Body of pancreas (tissue), 4 donors: ENCODE results near the gene RNPEP. TPM values are rescaled to one million over a fixed set of nuclear protein-coding genes. Genes with fewer than 3 reads are reported as not detected.
"Not testable (repeated sequence)": the region's sequence is repeated elsewhere in the genome, so short reads cannot be mapped to it uniquely, and the experiment has no call there.

Experiments used
- ATAC-seq: fragments of 150-250 bp; one replicate; pipeline ENCODE4 v1.9.1; 2016
- DNase-seq, 4 donors: peaks; one replicate each; pipeline ENCODE4 v3.0.0-alpha.2; 2019
- H3K27ac ChIP-seq, 4 donors: fragments of 200-600 bp; sonication (generic); 1 replicate in 3 of 4; 2 replicates in 1 of 4; pipeline versions ENCODE4 v1.5.1 to v1.6.1; 2016 to 2019; ENCODE audit warnings: mild to moderate bottlenecking in 1 of 4, mixed read lengths in 1 of 4, moderate library complexity in 1 of 4
- H3K27me3 ChIP-seq, 2 donors: fragments of 200-600 bp; sonication (generic); one replicate each; pipeline ENCODE4 v1.6.0; 2016; ENCODE audit warnings: mild to moderate bottlenecking in 1 of 2
- H3K36me3 ChIP-seq, 2 donors: fragments of 200-600 bp; sonication (generic); replicated peaks in 1 of 2; 2 replicates each; pipeline ENCODE4 v1.5.1; 2016; ENCODE audit warnings: low read depth in 2 of 2; ENCODE audit not compliant: insufficient read depth in 1 of 2
- H3K4me1 ChIP-seq: fragments of 200-600 bp; sonication (generic); one replicate; pipeline ENCODE4 v1.6.0; 2016
- H3K4me3 ChIP-seq, 2 donors: fragments of 200-600 bp; sonication (generic); 1 replicate in 1 of 2; 2 replicates in 1 of 2; pipeline ENCODE4 v1.5.1; 2016 to 2019
- H3K9me3 ChIP-seq, 3 donors: fragments of 200-600 bp; sonication (generic); 1 replicate in 2 of 3; 2 replicates in 1 of 3; pipeline ENCODE4 v1.5.1; 2016
- CTCF ChIP-seq, 7 experiments: fragments of 450-650 bp in 4 of 7; fragments of 200-600 bp in 3 of 7; sonication (generic) in 3 of 7; IDR thresholded peaks; one replicate each; pipeline ENCODE4 v1.5.1; 2016 to 2019; ENCODE audit warnings: antibody characterized with exemption in 7 of 7
- POLR2A ChIP-seq, 3 donors: fragments of 450-650 bp; IDR thresholded peaks; one replicate each; pipeline ENCODE4 v1.6.1; 2016; ENCODE audit warnings: antibody characterized with exemption in 3 of 3, mild to moderate bottlenecking in 2 of 3
- WGBS, 2 donors: methylation state at CpG; one replicate each; pipeline ENCODE4 v1.1.5; 2017; 5-methylcytosine and 5-hydroxymethylcytosine counted together
- intact Hi-C: fragments of 100-400 bp; cut with DNase I; formaldehyde crosslinking; loops from one replicate; pipeline ENCODE4 v1.15.1; 2023
- microRNA-seq, 2 donors: library from miRNA; unstranded; fragments of <30 nt; microRNA quantifications; one replicate each; pipeline ENCODE4, GENCODE V29; 2016; ENCODE audit warnings: borderline number of aligned reads in 2 of 2, borderline replicate concordance in 2 of 2
- small RNA-seq: library from RNA; depleted of rRNA; stranded (forward); fragments of <200 nt; gene quantifications from one replicate; pipeline ENCODE3, GENCODE V24; 2016
- total RNA-seq, 2 donors: library from RNA; depleted of rRNA; stranded (reverse); fragments of >200 nt; gene quantifications; one replicate each; pipeline ENCODE4 v1.1.0, GENCODE V29; 2016

RNPEP gene
- total RNA-seq, 2 donors from 2014 or later = 62.3 to 233 TPM

- Histone ChIP-seq H3K27me3 (no peaks in the 10 kb centered on the region), H3K4me1 (peaks cover 75% of the 10 kb centered on the region), H3K36me3 (no peaks in the 10 kb centered on the region), H3K9me3 (no peaks in the 10 kb centered on the region), H3K27ac (peak overlapping the region; percentile 79 to 97 (median 92)), H3K4me3 (no peak overlapping the region)
- DNase-seq (peak in 1 of 4 donors; percentile 20), ATAC-seq (peak; percentile 12)
- 62 to 70% methylated on average over 4 to 5 of the region's 5 CpGs for WGBS, 2 donors
- intact Hi-C loops = no loop called here
- no peak for TF ChIP-seq CTCF (IDR thresholded peaks at IDR 0.05)
- no peak for TF ChIP-seq POLR2A (IDR thresholded peaks at IDR 0.05)
Measured at GRCh38 chr1:202046748-202047708, 64.6 kb downstream of the RNPEP start.

GRCh38 chr1:202047977-202048376, 65.5 kb downstream of the RNPEP start:
- no peak for ATAC-seq
- H3K27me3 ChIP-seq = no peaks in the 10 kb centered on the region
- peak in 3 of 4 donors; percentile 42 to 60 (median 59) for DNase-seq
- no peaks in the 10 kb centered on the region for H3K9me3 ChIP-seq
- H3K36me3 ChIP-seq = no peaks in the 10 kb centered on the region
- H3K27ac ChIP-seq = peak overlapping the region; percentile 79 to 97 (median 92)
- H3K4me1 ChIP-seq = peaks cover 65% of the 10 kb centered on the region
- 53% methylated on average over 4 of the region's 4 CpGs for WGBS, 2 donors
- no peak for TF ChIP-seq POLR2A (IDR thresholded peaks at IDR 0.05)
- TF ChIP-seq CTCF (IDR thresholded peaks at IDR 0.05) = no peak
- H3K4me3 ChIP-seq = no peak overlapping the region
- intact Hi-C loops = no loop called here

GRCh38 chr1:202049129-202049528, 66.7 kb downstream of the RNPEP start:
- DNase-seq = peak; percentile 54 to 87 (median 78)
- H3K9me3 ChIP-seq = no peaks in the 10 kb centered on the region
- H3K27me3 ChIP-seq = no peaks in the 10 kb centered on the region
- H3K4me3 ChIP-seq = no peak overlapping the region
- no peaks in the 10 kb centered on the region for H3K36me3 ChIP-seq
- TF ChIP-seq CTCF (IDR thresholded peaks at IDR 0.05) (no peak), POLR2A (IDR thresholded peaks at IDR 0.05) (no peak)
- ATAC-seq = peak; percentile 36
- intact Hi-C loops = no loop called here
- H3K27ac ChIP-seq = peak overlapping the region; percentile 58 to 97 (median 92)
- H3K4me1 ChIP-seq = peaks cover 54% of the 10 kb centered on the region
- 44 to 49% methylated on average over 5 of the region's 5 CpGs for WGBS, 2 donors

GRCh38 chr1:202054094-202054493, 71.6 kb downstream of the RNPEP start:
- TF ChIP-seq POLR2A (IDR thresholded peaks at IDR 0.05) = no peak
- TF ChIP-seq CTCF (IDR thresholded peaks at IDR 0.05) = no peak
- no peak for DNase-seq
- Histone ChIP-seq H3K27me3 (no peaks in the 10 kb centered on the region), H3K27ac (no peak overlapping the region), H3K4me3 (no peak overlapping the region), H3K36me3 (no peaks in the 10 kb centered on the region), H3K4me1 (peaks cover 38% of the 10 kb centered on the region), H3K9me3 (no peaks in the 10 kb centered on the region)
- intact Hi-C loops = no loop called here
- ATAC-seq = no peak
- WGBS, 2 donors = 89 to 94% methylated on average over 7 of the region's 7 CpGs

DNA sequence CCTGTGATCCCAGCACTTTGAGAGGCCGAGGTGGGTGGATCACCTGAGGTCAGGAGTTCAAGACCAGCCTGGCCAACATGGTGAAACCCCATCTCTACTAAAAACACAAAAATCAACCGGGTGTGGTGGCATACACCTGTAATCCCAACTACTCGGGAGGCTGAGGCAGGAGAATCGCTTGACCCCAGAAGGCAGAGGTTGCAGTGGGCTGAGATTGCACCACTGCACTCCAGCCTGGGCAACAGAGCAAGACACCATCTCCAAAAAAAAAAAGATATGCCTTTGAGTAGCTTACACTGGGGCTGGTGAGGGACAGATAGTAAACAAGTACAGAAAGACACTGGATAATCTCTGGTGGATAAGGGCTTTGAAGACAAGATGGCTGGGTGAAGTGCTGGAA, 72.2 kb downstream of the RNPEP start:
- H3K36me3 ChIP-seq, DNase-seq, ATAC-seq, H3K27me3 ChIP-seq, H3K9me3 ChIP-seq, H3K27ac ChIP-seq, H3K4me3 ChIP-seq, intact Hi-C loops: not testable (repeated sequence)
- WGBS, 2 donors = 81 to 91% methylated on average over 4 of the region's 4 CpGs
- H3K4me1 ChIP-seq = peaks cover 32% of the 10 kb centered on the region

Small RNA genes lying within 50 kb of the gene (microRNA-seq; reads per million reads assigned to microRNA genes)
- gene MIR6740 = 0 reads per million in 2 donors

Small RNA genes lying within 50 kb of the gene (small RNA-seq; reads per million reads assigned to genes)
- gene AL691482.1 (not detected), gene AL691482.2 (not detected), gene MIR6740 (not detected), gene RF00156 (not detected)

Other genes starting within 250 kb of the RNPEP start
- gene IPO9, start 153.5 kb upstream of the RNPEP start, total RNA-seq = 10 to 100 TPM; 11.7 to 12.2 TPM
- gene SHISA4, start 93.8 kb upstream of the RNPEP start, total RNA-seq = 1 to 10 TPM; 4.6 to 8.3 TPM
- 10 to 100 TPM; 14.8 to 16.9 TPM for gene LMOD1, start 36.1 kb upstream of the RNPEP start, total RNA-seq
- 10 to 100 TPM; 20.2 to 25.4 TPM for gene TIMM17A, start 27.1 kb upstream of the RNPEP start, total RNA-seq
- 100 to 1,000 TPM in 1 of 2 donors, 10 to 100 TPM in 1; 93.7 to 293 TPM for gene ELF3, start 27.9 kb downstream of the RNPEP start, total RNA-seq
- gene GPR37L1, start 140.3 kb downstream of the RNPEP start, total RNA-seq = not detected
- gene ARL8A, start 162.1 kb downstream of the RNPEP start, total RNA-seq = 10 to 100 TPM; 18.1 to 21.0 TPM
- gene PTPN7, start 178.0 kb downstream of the RNPEP start, total RNA-seq = 1 to 10 TPM; 1.6 to 3.6 TPM
- gene LGR6, start 211.2 kb downstream of the RNPEP start, total RNA-seq = under 1 TPM in 1 of 2 donors, not detected in 1; 0.52 TPM